Stomach (tissue), 9 donors: ENCODE results near the gene PHRF1. TPM values are rescaled to one million over a fixed set of nuclear protein-coding genes. Genes with fewer than 3 reads are reported as not detected.

ENCODE experiments used
- DNase-seq, 2 donors: peaks; one replicate each; pipeline versions ENCODE4 v3.0.0 to v3.0.0-alpha.2; 2013 to 2019
- H3K27ac ChIP-seq, 5 donors: fragments of 200-600 bp in 4 of 5; sonication (generic) in 4 of 5; one replicate each; pipeline ENCODE4 v1.5.1; 2013 to 2019; ENCODE audit warnings: mild to moderate bottlenecking in 1 of 5, moderate library complexity in 1 of 5
- H3K27me3 ChIP-seq, 3 donors: fragments of 200-600 bp; sonication (generic); one replicate each; pipeline ENCODE4 v1.5.1; 2017 to 2019; ENCODE audit warnings: mixed run types in 1 of 3
- H3K36me3 ChIP-seq, 4 donors: fragments of 200-600 bp; sonication (generic); 1 replicate in 3 of 4; 2 replicates in 1 of 4; pipeline ENCODE4 v1.5.1; 2016 to 2019
- H3K4me1 ChIP-seq, 4 donors: fragments of 200-600 bp; sonication (generic); one replicate each; pipeline ENCODE4 v1.5.1; 2016 to 2019
- H3K4me3 ChIP-seq, 4 donors: fragments of 200-600 bp; sonication (generic) in 3 of 4; one replicate each; pipeline ENCODE4 v1.5.1; 2016 to 2019; ENCODE audit warnings: mild to moderate bottlenecking in 1 of 4
- H3K9me3 ChIP-seq, 4 donors: fragments of 200-600 bp; sonication (generic); one replicate each; pipeline ENCODE4 v1.5.1; 2016 to 2019
- EP300 ChIP-seq: sonication (generic); formaldehyde crosslinking; IDR thresholded peaks from one replicate; pipeline ENCODE4 v1.6.1; 2017; ENCODE audit warnings: antibody characterized with exemption
- POLR2A ChIP-seq, 4 donors: fragments of 450-650 bp; IDR thresholded peaks; one replicate each; pipeline ENCODE4 v1.6.1; 2016; ENCODE audit warnings: antibody characterized with exemption in 4 of 4, control low read depth in 2 of 4, mild to moderate bottlenecking in 1 of 4, moderate library complexity in 1 of 4
- POLR2AphosphoS5 ChIP-seq, 3 donors: sonication (generic); formaldehyde crosslinking; IDR thresholded peaks; one replicate each; pipeline ENCODE4 v1.6.1; 2016; ENCODE audit warnings: antibody characterized with exemption in 3 of 3
- WGBS, 5 donors: extraction: QIAGEN DNeasy Blood & Tissue Kit in 3 of 5; methylation state at CpG; one replicate each; pipeline versions ENCODE4 v1.1.5 to v1.1.7; 2013 to 2018; 5-methylcytosine and 5-hydroxymethylcytosine counted together
- intact Hi-C: fragments of 100-400 bp; cut with DNase I; formaldehyde crosslinking; loops from one replicate; pipeline ENCODE4 v1.15.1; 2023; ENCODE audit warnings: low total_unique reads
- polyA plus RNA-seq, 3 donors: library from polyadenylated mRNA; stranded (reverse); fragments of 200-250 nt; gene quantifications; one replicate each; pipeline ENCODE4 v1.2.3, GENCODE V29; 2013
- total RNA-seq, 5 donors: library from RNA; depleted of rRNA; stranded (reverse); fragments of >200 nt; gene quantifications; one replicate each; pipeline versions ENCODE4 v1.1.0 to v1.2.3, GENCODE V29; 2014 to 2016
- TF ChIP-seq, protein P1 (sequence below), 7 experiments: fragments of 450-650 bp in 4 of 7; fragments of 200-600 bp in 3 of 7; sonication (generic) in 3 of 7; IDR thresholded peaks; one replicate each; pipeline ENCODE4 v1.5.1; 2016 to 2019; ENCODE audit warnings: antibody characterized with exemption in 7 of 7, control low read depth in 2 of 7, mild to moderate bottlenecking in 1 of 7
- donor health status: healthy with polysubstance abuse.
- donor health status: Bipolar disorder and iron deficiency.
- donor health status: healthy.

The PHRF1 gene
- total and polyA plus RNA-seq, 8 donors, result 7.9 to 60.8 (median 19.5) TPM

DNA sequence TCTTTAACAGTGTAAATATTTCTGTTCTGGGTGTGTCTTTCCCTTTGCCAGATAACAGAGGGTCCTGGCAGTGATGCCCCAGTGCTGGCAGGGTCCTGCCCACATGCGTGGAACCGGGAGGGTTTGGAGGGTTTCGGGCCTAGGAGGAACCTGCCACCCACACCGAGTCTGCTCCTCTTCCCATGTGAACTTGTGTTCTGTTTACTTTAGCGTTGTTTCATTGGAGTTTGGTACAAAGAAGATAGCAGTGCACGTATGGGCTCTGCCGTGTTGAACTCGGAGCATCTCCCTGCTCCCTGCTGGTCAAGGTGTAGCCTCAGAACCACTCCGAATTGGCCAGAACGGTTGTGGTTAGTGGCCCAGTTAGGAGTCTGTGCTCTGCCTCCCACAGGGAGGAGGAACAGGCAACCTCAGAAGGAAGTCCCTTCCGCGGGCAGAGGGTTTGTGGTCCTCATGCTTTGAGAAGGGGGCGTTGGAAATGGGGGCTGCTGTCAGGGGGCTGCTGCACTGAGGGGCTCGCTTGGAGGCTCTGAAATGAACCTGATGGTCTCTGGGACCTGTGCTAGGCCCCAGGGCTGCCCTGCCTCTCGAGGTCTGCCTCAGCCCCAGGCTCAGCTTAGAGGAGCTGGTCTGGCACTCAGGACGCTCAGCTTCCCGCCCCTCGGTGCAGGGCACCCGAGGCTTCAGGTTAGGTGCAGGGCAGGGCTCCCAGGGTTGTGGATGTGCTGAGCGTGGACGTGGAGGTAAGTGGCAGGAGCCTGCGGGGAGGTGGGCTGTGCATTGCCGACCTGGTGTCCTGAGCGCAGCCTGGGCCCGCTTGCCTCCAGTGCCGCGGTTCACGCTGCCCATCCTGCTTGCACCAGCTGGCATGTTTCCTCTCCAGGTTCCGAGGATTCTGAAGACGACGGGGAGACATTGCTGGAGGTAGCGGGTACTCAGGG lies 10.4 kb downstream of the PHRF1 start:
- H3K4me1 ChIP-seq, result peaks cover 0 to 32% (median 8%) of the 10 kb centered on the region in 4 donors
- H3K27me3 ChIP-seq, result no peaks in the 10 kb centered on the region
- H3K36me3 ChIP-seq, result peaks cover 74 to 97% (median 95%) of the 10 kb centered on the region in 4 donors
- 75 to 81% (median 77%) methylated on average over 27 to 32 of the region's 32 CpGs for WGBS, 5 donors
- H3K27ac ChIP-seq, result peak overlapping the region in 1 of 5 donors; percentile 54
- intact Hi-C loops, result no loop called here
- DNase-seq, result no peak
- TF ChIP-seq, protein P1, sequence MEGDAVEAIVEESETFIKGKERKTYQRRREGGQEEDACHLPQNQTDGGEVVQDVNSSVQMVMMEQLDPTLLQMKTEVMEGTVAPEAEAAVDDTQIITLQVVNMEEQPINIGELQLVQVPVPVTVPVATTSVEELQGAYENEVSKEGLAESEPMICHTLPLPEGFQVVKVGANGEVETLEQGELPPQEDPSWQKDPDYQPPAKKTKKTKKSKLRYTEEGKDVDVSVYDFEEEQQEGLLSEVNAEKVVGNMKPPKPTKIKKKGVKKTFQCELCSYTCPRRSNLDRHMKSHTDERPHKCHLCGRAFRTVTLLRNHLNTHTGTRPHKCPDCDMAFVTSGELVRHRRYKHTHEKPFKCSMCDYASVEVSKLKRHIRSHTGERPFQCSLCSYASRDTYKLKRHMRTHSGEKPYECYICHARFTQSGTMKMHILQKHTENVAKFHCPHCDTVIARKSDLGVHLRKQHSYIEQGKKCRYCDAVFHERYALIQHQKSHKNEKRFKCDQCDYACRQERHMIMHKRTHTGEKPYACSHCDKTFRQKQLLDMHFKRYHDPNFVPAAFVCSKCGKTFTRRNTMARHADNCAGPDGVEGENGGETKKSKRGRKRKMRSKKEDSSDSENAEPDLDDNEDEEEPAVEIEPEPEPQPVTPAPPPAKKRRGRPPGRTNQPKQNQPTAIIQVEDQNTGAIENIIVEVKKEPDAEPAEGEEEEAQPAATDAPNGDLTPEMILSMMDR (IDR thresholded peaks at IDR 0.05), result no peak
- TF ChIP-seq POLR2AphosphoS5 (IDR thresholded peaks at IDR 0.05), result no peak
- TF ChIP-seq EP300, result no peak
- no peak for TF ChIP-seq POLR2A (IDR thresholded peaks at IDR 0.05)
- no peaks in the 10 kb centered on the region for H3K9me3 ChIP-seq
- H3K4me3 ChIP-seq, result no peak overlapping the region

DNA sequence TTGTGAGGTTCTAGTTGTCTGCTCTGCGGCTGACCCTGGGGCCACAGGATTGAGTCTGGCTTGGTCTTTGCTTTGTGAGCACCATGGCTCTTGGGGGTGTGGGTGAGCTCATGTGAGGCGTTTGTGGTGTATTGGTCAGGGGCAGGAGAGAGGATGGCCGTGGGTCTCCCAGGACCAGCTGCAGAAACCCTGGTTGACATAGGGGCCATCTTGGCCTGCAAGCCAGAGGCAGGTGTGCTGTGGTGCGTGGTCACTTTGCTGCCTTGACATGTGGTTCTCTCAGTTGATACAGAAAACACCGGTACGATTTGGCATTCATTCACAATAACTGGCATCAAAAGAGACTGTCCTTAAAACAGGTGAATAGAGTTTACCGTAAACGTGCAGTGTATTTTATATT lies 11.3 kb downstream of the PHRF1 start:
- no peak for TF ChIP-seq POLR2AphosphoS5 (IDR thresholded peaks at IDR 0.05)
- TF ChIP-seq POLR2A (IDR thresholded peaks at IDR 0.05), result no peak
- TF ChIP-seq, protein P1 (IDR thresholded peaks at IDR 0.05), result no peak
- no peak for TF ChIP-seq EP300
- peak overlapping the region in 4 of 5 donors; percentile 28 to 60 (median 54) for H3K27ac ChIP-seq
- H3K9me3 ChIP-seq, result no peaks in the 10 kb centered on the region
- peaks cover 71 to 97% (median 95%) of the 10 kb centered on the region in 4 donors for H3K36me3 ChIP-seq
- WGBS, 5 donors, result 74 to 83% (median 81%) methylated on average over 7 to 8 of the region's 8 CpGs
- peaks cover 0 to 32% (median 6%) of the 10 kb centered on the region in 4 donors for H3K4me1 ChIP-seq
- intact Hi-C loops, result no loop called here
- no peak for DNase-seq
- H3K27me3 ChIP-seq, result no peaks in the 10 kb centered on the region
- no peak overlapping the region for H3K4me3 ChIP-seq

DNA sequence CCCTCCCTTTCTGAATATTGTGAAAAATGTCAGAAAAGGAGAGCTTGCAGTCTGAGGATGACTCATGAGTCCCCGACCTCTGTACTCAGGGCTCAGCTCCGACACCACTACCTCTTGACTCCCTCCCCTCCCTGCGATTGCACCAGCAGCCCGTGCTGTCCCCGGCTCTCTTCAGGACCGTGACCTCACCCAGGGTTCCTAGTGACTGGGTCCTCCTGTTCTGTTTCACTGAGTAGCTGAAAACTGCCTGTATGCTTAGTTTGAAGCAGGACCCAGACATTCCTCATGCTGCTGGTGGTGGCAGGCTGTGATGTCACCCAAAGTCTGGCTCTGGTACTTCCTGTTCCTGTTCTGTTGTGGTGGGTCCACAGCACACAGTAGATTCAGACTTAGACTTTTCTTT lies 11.7 kb downstream of the PHRF1 start:
- no peak overlapping the region for H3K4me3 ChIP-seq
- peaks cover 0 to 32% (median 6%) of the 10 kb centered on the region in 4 donors for H3K4me1 ChIP-seq
- H3K36me3 ChIP-seq, result peaks cover 71 to 97% (median 95%) of the 10 kb centered on the region in 4 donors
- peak in 1 of 2 donors; percentile 59 for DNase-seq
- H3K27me3 ChIP-seq, result no peaks in the 10 kb centered on the region
- WGBS, 5 donors, result 58 to 70% (median 60%) methylated on average over 6 of the region's 6 CpGs
- TF ChIP-seq POLR2A (IDR thresholded peaks at IDR 0.05) (no peak), EP300 (no peak), POLR2AphosphoS5 (IDR thresholded peaks at IDR 0.05) (no peak)
- TF ChIP-seq, protein P1 (IDR thresholded peaks at IDR 0.05), result no peak
- H3K27ac ChIP-seq, result peak overlapping the region in 3 of 5 donors; percentile 54 to 60 (median 54)
- H3K9me3 ChIP-seq, result no peaks in the 10 kb centered on the region
- intact Hi-C loops, result no loop called here

DNA sequence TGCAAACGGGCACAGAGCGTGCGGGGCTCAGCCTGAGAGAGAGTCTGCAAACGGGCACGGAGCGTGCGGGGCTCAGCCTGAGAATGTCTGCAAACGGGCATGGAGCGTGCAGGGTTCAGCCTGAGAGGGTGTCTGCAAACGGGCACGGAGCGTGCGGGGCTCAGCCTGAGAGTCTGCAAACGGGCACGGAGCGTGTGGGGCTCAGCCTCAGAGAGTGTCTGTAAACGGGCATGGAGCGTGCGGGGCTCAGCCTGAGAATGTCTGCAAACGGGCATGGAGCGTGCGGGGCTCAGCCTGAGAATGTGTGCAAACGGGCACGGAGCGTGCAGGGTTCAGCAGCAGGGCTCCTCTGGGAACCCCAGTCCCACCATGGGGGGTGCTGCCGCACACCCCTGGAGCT lies 13.5 kb downstream of the PHRF1 start:
- peaks cover 0 to 32% (median 2%) of the 10 kb centered on the region in 4 donors for H3K4me1 ChIP-seq
- H3K27ac ChIP-seq, result no peak overlapping the region
- peaks cover 73 to 97% (median 95%) of the 10 kb centered on the region in 4 donors for H3K36me3 ChIP-seq
- WGBS, 5 donors, result 93 to 97% (median 94%) methylated on average over 26 of the region's 26 CpGs
- intact Hi-C loops, result no loop called here
- no peak for DNase-seq
- H3K27me3 ChIP-seq, result no peaks in the 10 kb centered on the region
- H3K9me3 ChIP-seq, result no peaks in the 10 kb centered on the region
- H3K4me3 ChIP-seq, result no peak overlapping the region
- no peak for TF ChIP-seq POLR2AphosphoS5 (IDR thresholded peaks at IDR 0.05)
- TF ChIP-seq, protein P1 (IDR thresholded peaks at IDR 0.05), result no peak
